Activated T-cell treated with anti-CD3 and anti-CD28 coated beads, Interleukin-2, amount 50 U/mL, for 24 hours (primary cell): ENCODE measurements around the gene C5AR1.
"Not testable (repeated sequence)": the region's sequence is repeated elsewhere in the genome, so short reads cannot be mapped to it uniquely, and the experiment has no call there.

Experiments
- DNase-seq: peaks from one replicate; pipeline ENCODE4 v3.0.0-alpha.2; 2020
- H3K27ac Mint-ChIP-seq: 2 replicates; pipeline ENCODE4 v1.8.0; 2020; ENCODE audit warnings: mild to moderate bottlenecking, mixed read lengths
- H3K27me3 Mint-ChIP-seq: 2 replicates; pipeline ENCODE4 v1.8.0; 2020; ENCODE audit warnings: mixed read lengths
- H3K36me3 Mint-ChIP-seq: 2 replicates; pipeline ENCODE4 v1.8.0; 2020; ENCODE audit warnings: low read depth, mixed read lengths
- H3K4me1 Mint-ChIP-seq: 2 replicates; pipeline ENCODE4 v1.8.0; 2020; ENCODE audit warnings: low read depth, mixed read lengths
- H3K4me3 Mint-ChIP-seq: 2 replicates; pipeline ENCODE4 v1.8.0; 2020; ENCODE audit warnings: mild to moderate bottlenecking, moderate library complexity, mixed read lengths
- H3K9me3 Mint-ChIP-seq: 2 replicates; pipeline ENCODE4 v1.8.0; 2020; ENCODE audit warnings: mixed read lengths

C5AR1 gene

DNA sequence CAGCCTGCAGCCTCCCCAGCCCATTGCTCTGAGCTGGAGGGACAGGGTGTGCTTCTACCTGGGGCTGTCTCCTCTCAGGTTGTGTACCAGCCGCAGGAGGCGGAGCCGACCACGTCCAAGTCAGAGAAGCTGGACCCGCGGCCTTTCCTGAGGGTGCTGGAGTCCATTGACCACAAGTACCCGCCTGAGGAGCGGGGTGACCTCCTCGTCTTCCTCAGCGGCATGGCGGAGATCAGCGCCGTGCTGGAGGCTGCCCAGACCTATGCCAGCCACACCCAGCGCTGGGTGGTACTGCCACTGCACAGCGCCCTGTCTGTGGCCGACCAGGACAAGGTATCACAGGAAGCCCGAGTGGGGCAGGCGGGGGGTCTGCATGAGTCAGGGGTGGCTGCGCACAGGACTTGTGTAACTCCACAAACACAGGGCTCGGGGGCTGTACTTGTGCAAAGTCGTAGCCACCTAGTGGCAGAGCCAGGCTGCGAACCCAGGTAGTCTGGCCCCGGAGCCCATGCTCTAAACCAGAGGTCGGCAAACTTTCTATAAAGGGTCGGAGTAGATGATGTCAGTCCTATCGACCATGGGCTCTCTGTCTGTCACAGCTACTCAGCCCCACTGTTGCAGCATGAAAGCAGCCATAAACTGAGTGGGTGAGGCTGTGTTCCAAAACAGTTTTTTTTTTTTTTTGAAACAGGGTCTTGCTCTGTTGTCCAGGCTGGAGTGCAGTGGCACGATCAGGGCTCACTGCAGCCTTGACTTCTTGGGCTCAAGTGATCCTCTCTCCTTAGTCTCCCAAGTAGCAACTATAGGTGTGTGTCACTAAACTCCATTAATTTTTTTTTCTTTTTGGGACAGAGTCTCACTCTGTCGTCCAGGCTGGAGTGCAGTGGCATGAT is 48.4 kb downstream of the C5AR1 start:
- H3K4me1 Mint-ChIP-seq, result peaks cover 17% of the 10 kb centered on the region
- no peaks in the 10 kb centered on the region for H3K27me3 Mint-ChIP-seq
- peaks cover 97% of the 10 kb centered on the region for H3K36me3 Mint-ChIP-seq
- no peaks in the 10 kb centered on the region for H3K9me3 Mint-ChIP-seq
- H3K4me3 Mint-ChIP-seq, result no peak overlapping the region
- DNase-seq, result no peak
- no peak overlapping the region for H3K27ac Mint-ChIP-seq

GRCh38 chr19:47358936-47359335 is 49.3 kb downstream of the C5AR1 start:
- H3K4me3 Mint-ChIP-seq, result no peak overlapping the region

GRCh38 chr19:47362321-47362720 is 52.7 kb downstream of the C5AR1 start:
- DNase-seq, result no peak
- Mint-ChIP-seq H3K9me3 (no peaks in the 10 kb centered on the region), H3K27ac (no peak overlapping the region), H3K27me3 (no peaks in the 10 kb centered on the region), H3K36me3 (peaks cover 92% of the 10 kb centered on the region), H3K4me1 (peaks cover 2% of the 10 kb centered on the region), H3K4me3 (no peak overlapping the region)

More at GRCh38 chr19:47358936-47359335, 49.3 kb downstream of the C5AR1 start:
- no peak for DNase-seq
- H3K4me1 Mint-ChIP-seq, result peaks cover 10% of the 10 kb centered on the region
- H3K27ac Mint-ChIP-seq, result no peak overlapping the region
- H3K36me3 Mint-ChIP-seq, result peaks cover 97% of the 10 kb centered on the region
- H3K9me3 Mint-ChIP-seq, result no peaks in the 10 kb centered on the region
- no peaks in the 10 kb centered on the region for H3K27me3 Mint-ChIP-seq

GRCh38 chr19:47363758-47364531 is 54.3 kb downstream of the C5AR1 start:
- no peak for DNase-seq
- no peak overlapping the region for H3K4me3 Mint-ChIP-seq
- peaks cover 84% of the 10 kb centered on the region for H3K36me3 Mint-ChIP-seq
- H3K9me3 Mint-ChIP-seq, result no peaks in the 10 kb centered on the region
- no peaks in the 10 kb centered on the region for H3K27me3 Mint-ChIP-seq
- H3K4me1 Mint-ChIP-seq, result peaks cover 2% of the 10 kb centered on the region
- no peak overlapping the region for H3K27ac Mint-ChIP-seq

DNA sequence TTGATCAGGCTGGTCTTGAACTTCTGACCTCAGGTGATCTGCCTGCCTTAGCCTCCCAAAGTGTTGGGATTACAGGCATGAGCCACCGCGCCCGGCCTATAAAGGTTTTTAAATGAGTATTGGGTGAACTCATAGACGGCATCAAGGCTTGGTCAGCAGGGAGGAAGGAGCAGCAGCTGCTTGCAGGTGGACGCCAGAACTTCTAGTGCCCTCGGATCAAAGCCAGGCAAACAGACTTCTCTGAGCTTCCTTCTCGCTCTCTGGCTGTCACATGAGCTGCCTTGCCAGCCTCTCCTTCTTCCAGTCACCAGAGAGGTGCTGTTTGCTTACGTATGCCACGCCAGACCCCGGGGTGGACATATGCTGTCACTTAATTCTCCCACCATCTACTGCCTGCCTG is 55.8 kb downstream of the C5AR1 start:
- H3K4me1 Mint-ChIP-seq, H3K27ac Mint-ChIP-seq, H3K4me3 Mint-ChIP-seq, H3K9me3 Mint-ChIP-seq, H3K27me3 Mint-ChIP-seq, DNase-seq: not testable (repeated sequence)
- peaks cover 84% of the 10 kb centered on the region for H3K36me3 Mint-ChIP-seq

DNA sequence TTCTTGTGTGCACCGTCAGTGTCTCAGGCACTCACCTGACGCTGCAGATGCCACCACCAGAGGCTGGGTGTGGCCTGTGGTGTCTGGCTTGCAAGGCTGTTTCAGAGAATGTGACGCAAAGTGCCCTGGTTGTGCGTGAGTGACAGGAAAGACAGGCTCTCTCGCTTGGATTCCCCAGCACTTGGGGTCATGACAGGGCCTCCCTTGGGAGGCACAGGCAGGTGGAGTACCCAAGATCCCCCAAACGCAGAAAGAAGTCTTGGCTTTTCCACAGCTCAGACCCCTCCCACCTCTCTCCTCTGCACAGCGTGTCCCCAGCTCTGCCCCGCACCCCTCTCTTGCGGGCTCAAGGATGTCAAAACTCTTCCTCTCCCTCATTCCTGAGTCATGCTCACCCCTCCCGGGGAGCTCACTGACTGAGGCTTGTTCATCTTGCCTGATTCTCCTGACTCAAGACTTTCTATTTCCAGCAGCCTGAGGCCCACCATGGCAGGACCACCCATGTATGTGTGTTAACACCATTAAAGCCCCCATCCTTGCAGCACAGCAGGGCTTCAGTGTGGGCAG is 60.5 kb downstream of the C5AR1 start:
- H3K9me3 Mint-ChIP-seq, result no peaks in the 10 kb centered on the region
- no peak overlapping the region for H3K4me3 Mint-ChIP-seq
- H3K36me3 Mint-ChIP-seq, result peaks cover 82% of the 10 kb centered on the region
- H3K4me1 Mint-ChIP-seq, result no peaks in the 10 kb centered on the region
- H3K27me3 Mint-ChIP-seq, result no peaks in the 10 kb centered on the region
- peak overlapping the region; percentile 30 for H3K27ac Mint-ChIP-seq
- no peak for DNase-seq

- Mint-ChIP-seq H3K27ac (no peak overlapping the region), H3K36me3 (peaks cover 84% of the 10 kb centered on the region)
- DNase-seq, result no peak
Observed at GRCh38 chr19:47371261-47371660, 61.6 kb downstream of the C5AR1 start.

More at GRCh38 chr19:47371261-47371660, 61.6 kb downstream of the C5AR1 start:
- Mint-ChIP-seq H3K27me3 (no peaks in the 10 kb centered on the region), H3K9me3 (no peaks in the 10 kb centered on the region), H3K4me1 (no peaks in the 10 kb centered on the region), H3K4me3 (no peak overlapping the region)
